MCF 10A (cell line): ENCODE measurements around the gene SPOCK2. TPM values are rescaled to one million over a fixed set of nuclear protein-coding genes. Genes with fewer than 3 reads are reported as not detected.

Source experiments
- BruUV-seq: library from RNA; stranded (reverse); fragments of 400-500 nt; replicated peaks from 2 replicates; lab custom pipeline; 2021; lab: Mats Ljungman, UMichigan
- CTCF ChIA-PET: fragments of 300-600 bp; sonication (Branson Sonifier 250); formaldehyde crosslinking; extraction: SDS; loops from one replicate; lab custom pipeline; 2021; ENCODE audit warnings: antibody characterized with exemption, inconsistent platforms; lab: Yijun Ruan, JAX
- POLR2A ChIA-PET: fragments of 300-600, 350-650 bp; sonication (Branson Sonifier 250); formaldehyde crosslinking; extraction: SDS; loops from one replicate; lab custom pipeline; 2020; ENCODE audit warnings: antibody characterized with exemption, inconsistent platforms; lab: Yijun Ruan, JAX
- DNase-seq: peaks from one replicate; pipeline ENCODE4 v3.0.0-alpha.2; 2018; ENCODE audit not compliant: unreplicated experiment
- H3K27ac Mint-ChIP-seq: one replicate; pipeline ENCODE4 v1.8.0; 2022; ENCODE audit warnings: mild to moderate bottlenecking, low read depth, mixed read lengths; ENCODE audit not compliant: unreplicated experiment
- H3K27me3 Mint-ChIP-seq: one replicate; pipeline ENCODE4 v1.8.0; 2022; ENCODE audit warnings: mixed read lengths; ENCODE audit not compliant: insufficient read depth, unreplicated experiment
- H3K36me3 Mint-ChIP-seq: one replicate; pipeline ENCODE4 v1.8.0; 2022; ENCODE audit warnings: mild to moderate bottlenecking, moderate library complexity, mixed read lengths; ENCODE audit not compliant: insufficient read depth, unreplicated experiment
- H3K4me1 Mint-ChIP-seq: one replicate; pipeline ENCODE4 v1.8.0; 2022; ENCODE audit warnings: mixed read lengths; ENCODE audit not compliant: insufficient read depth, unreplicated experiment
- H3K4me3 Mint-ChIP-seq: one replicate; pipeline ENCODE4 v1.8.0; 2022; ENCODE audit warnings: mild to moderate bottlenecking, moderate library complexity, mixed read lengths; ENCODE audit not compliant: unreplicated experiment
- H3K9me3 Mint-ChIP-seq: one replicate; pipeline ENCODE4 v1.8.0; 2022; ENCODE audit warnings: mixed read lengths; ENCODE audit not compliant: unreplicated experiment
- intact Hi-C: fragments of 100-400 bp; cut with micrococcal nuclease; formaldehyde crosslinking; loops from 2 replicates; pipeline ENCODE4 v1.14.1; 2022
- total RNA-seq: library from RNA; stranded (reverse); gene quantifications from 2 replicates; pipeline ENCODE4 v1.2.3, GENCODE V29; 2022
- TF ChIP-seq, protein P1 (sequence below): fragments of 200-600 bp; IDR thresholded peaks from one replicate; pipeline ENCODE4 v1.8.0; 2022; ENCODE audit warnings: antibody characterized with exemption, mild to moderate bottlenecking; ENCODE audit not compliant: unreplicated experiment

The SPOCK2 gene
- total RNA-seq, 1 experiment from 2014 or later: 1.2 TPM

DNA sequence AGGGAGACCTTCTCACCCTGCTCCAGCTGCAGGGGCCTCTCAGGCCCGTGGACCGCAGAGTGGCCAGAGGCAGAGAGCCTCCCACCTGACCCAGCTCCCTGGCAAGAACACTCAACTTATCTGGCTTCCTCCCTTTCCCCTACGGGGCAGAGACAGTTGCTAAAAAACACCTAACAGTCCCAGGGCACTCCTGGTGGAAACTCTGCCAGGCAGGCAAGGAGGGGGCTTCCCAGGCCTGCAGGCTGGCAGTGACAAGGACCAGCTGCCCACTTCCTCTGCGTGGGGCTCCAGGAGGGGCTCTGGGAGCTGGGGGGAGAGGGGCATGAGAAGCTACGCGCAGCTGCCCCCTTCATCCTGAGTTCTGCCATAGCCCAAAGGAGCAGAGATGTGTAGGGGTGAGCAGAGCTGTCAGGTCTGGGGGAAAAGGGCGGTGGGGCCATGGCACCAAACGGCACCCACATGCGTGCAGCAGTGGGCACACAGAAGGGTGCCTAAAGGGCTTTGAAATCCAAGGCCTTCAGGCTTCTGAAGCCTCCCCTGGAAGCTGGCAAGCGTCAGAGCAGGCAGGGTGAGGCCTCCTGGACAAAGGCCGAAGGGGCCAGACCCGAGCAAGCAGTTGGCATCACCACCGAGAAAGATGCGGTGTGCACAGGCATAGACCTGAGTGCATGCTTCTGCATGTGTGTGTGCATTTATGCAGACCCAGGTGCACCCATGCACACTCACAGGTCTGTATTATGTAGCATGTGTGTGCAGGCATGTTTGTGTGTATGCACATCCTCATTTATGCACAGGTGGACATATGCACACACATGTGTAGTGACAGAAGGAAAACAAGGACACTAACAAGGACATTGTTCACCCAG is 14.4 kb downstream of the SPOCK2 start:
- CTCF ChIA-PET: interaction anchor here (0.6 to 2.6 kb wide), 2 partner anchors 22 to 25 kb away, joined by 3 to 11 read pairs; no protein-coding TSS in a partner anchor
- DNase-seq: no peak
- no peaks in the 10 kb centered on the region for H3K36me3 Mint-ChIP-seq
- H3K27ac Mint-ChIP-seq: no peak overlapping the region
- no peaks in the 10 kb centered on the region for H3K27me3 Mint-ChIP-seq
- H3K4me1 Mint-ChIP-seq: peaks cover 4% of the 10 kb centered on the region
- POLR2A ChIA-PET: no interaction called here
- intact Hi-C loops: no loop called here
- H3K9me3 Mint-ChIP-seq: no peaks in the 10 kb centered on the region
- no peak overlapping the region for H3K4me3 Mint-ChIP-seq
- TF ChIP-seq, protein P1, sequence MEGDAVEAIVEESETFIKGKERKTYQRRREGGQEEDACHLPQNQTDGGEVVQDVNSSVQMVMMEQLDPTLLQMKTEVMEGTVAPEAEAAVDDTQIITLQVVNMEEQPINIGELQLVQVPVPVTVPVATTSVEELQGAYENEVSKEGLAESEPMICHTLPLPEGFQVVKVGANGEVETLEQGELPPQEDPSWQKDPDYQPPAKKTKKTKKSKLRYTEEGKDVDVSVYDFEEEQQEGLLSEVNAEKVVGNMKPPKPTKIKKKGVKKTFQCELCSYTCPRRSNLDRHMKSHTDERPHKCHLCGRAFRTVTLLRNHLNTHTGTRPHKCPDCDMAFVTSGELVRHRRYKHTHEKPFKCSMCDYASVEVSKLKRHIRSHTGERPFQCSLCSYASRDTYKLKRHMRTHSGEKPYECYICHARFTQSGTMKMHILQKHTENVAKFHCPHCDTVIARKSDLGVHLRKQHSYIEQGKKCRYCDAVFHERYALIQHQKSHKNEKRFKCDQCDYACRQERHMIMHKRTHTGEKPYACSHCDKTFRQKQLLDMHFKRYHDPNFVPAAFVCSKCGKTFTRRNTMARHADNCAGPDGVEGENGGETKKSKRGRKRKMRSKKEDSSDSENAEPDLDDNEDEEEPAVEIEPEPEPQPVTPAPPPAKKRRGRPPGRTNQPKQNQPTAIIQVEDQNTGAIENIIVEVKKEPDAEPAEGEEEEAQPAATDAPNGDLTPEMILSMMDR: no peak
- BruUV-seq: no TSS peak

DNA sequence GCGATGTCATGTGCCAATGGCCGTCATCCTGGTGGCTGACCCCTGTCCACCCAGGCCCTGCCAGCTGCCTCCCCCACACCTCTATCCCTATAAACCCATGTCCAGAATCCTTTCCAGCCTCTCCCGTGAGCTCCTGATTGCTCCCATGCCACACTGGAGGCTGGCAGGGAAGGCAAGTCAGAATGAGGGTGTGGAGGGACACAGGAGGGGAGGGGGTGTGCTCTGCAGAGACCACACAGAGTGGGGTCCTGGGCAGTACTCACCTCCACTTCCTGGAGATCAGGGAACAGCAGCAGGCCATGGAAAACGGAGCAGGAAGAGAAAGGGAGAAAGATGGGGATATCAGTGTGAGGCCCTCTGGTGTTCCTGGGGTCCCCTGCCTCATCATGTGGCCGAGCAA is 15.7 kb downstream of the SPOCK2 start:
- Mint-ChIP-seq H3K4me1 (peaks cover 5% of the 10 kb centered on the region), H3K36me3 (no peaks in the 10 kb centered on the region), H3K27ac (no peak overlapping the region), H3K9me3 (no peaks in the 10 kb centered on the region), H3K4me3 (no peak overlapping the region), H3K27me3 (no peaks in the 10 kb centered on the region)
- intact Hi-C loops: no loop called here
- no peak for DNase-seq
- POLR2A ChIA-PET: no interaction called here
- no TSS peak for BruUV-seq
- TF ChIP-seq, protein P1: no peak
- CTCF ChIA-PET: interaction anchor here (2.6 kb wide), 1 partner anchor 24 kb away, joined by 11 read pairs; no protein-coding TSS in a partner anchor

DNA sequence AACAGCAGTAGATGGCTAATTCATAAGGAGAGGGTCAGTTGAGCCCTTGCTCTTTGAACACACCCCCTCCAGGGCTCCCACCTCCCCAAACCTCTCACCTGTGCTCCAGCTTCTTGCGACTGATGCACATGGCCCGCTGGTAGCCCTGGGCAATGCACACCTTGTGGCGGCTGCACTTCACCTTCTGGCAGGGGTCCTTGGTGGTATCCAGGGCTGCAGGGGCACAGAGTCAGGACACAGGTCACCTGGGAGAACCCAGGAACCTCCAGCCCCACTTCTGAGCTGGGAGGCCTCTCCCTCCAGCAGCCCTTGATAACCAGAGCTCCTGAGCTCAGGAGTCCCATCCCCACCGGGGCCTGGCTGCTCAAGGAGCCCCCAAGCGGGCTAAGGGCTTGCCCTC is 16.3 kb downstream of the SPOCK2 start:
- Mint-ChIP-seq H3K36me3 (no peaks in the 10 kb centered on the region), H3K27me3 (no peaks in the 10 kb centered on the region), H3K27ac (no peak overlapping the region), H3K4me1 (peaks cover 5% of the 10 kb centered on the region), H3K9me3 (no peaks in the 10 kb centered on the region), H3K4me3 (no peak overlapping the region)
- TF ChIP-seq, protein P1: no peak
- CTCF ChIA-PET: interaction anchor here (2.6 kb wide), 1 partner anchor 24 kb away, joined by 11 read pairs; no protein-coding TSS in a partner anchor
- DNase-seq: no peak
- POLR2A ChIA-PET: interaction anchor here (0.6 kb wide), 1 partner anchor 10 kb away, joined by 3 read pairs; no protein-coding TSS in a partner anchor
- BruUV-seq: no TSS peak
- intact Hi-C loops: no loop called here

DNA sequence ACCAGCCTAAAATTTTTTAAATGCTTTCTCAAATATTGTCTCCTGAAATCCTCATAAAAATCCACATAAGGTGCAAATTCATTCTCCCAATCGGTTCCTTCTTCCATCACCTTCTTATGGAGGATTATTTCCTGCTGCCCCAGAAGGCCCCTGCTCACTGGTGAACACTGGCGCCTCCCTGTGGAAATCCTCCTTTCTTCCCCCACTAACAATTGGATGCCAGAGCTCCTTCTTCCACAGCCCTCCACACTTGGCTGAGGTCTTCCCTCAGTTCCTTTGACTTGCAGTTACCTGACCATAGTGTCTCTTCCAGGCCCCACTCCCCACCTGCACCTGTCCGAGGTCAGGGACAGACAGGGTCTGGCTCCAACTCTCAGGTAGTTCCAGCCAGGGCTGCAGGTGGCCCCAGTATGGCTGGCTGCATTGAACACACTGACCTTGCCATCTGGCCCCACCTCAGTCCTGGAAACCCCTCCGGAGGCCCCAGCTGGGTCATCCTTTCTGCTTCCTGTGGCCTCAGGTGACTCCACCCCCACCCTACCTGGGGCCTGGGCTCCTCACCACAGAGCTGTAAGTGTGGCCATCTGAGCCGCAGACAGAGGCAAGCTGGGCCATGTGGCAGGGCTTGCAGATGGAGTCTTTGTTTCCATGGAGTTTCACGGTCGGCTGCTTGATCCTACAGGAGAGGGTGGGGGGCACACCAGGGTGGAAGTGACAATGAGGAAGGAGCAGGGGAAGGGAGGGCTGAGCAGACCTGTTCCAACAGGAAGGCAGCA is 18.4 kb downstream of the SPOCK2 start:
- ChIA-PET CTCF (interaction anchor here (0.5 to 0.7 kb wide), 2 partner anchors 8 to 734 kb away, joined by 3 read pairs; no protein-coding TSS in a partner anchor), POLR2A (interaction anchor here (0.6 kb wide), 3 partner anchors 19 to 217 kb away, joined by 3 read pairs; no protein-coding TSS in a partner anchor)
- peak; percentile 14 for DNase-seq
- Mint-ChIP-seq H3K27me3 (no peaks in the 10 kb centered on the region), H3K9me3 (no peaks in the 10 kb centered on the region), H3K36me3 (no peaks in the 10 kb centered on the region), H3K4me3 (no peak overlapping the region), H3K4me1 (peaks cover 5% of the 10 kb centered on the region), H3K27ac (no peak overlapping the region)
- TF ChIP-seq, protein P1: no peak
- intact Hi-C loops: no loop called here
- BruUV-seq: no TSS peak
